SK-N-SH treated with all-trans-retinoic acid at 6 μM for 48 hours (cell line): ENCODE measurements around the gene CPA5.

Source experiments
- ARNTL ChIP-seq: fragments of 450-650 bp; formaldehyde crosslinking; IDR thresholded peaks from 2 replicates; pipeline ENCODE4 v1.5.0; 2020; ENCODE audit warnings: low read depth, mild to moderate bottlenecking, moderate library complexity, borderline replicate concordance
- BACH2 ChIP-seq: fragments of 250-450 bp; sonication (Bioruptor Pico); IDR thresholded peaks from 2 replicates; pipeline ENCODE4 v1.9.0; 2021; ENCODE audit warnings: mild to moderate bottlenecking, borderline replicate concordance
- CSDC2 ChIP-seq: fragments of 250-450 bp; sonication (Bioruptor Pico); IDR thresholded peaks from 2 replicates; pipeline ENCODE4 v1.5.0; 2020; ENCODE audit warnings: mild to moderate bottlenecking, moderate library complexity
- OSR1 ChIP-seq: fragments of 250-450 bp; sonication (Bioruptor Pico); IDR thresholded peaks from 2 replicates; pipeline ENCODE4 v1.8.0; 2022; ENCODE audit warnings: moderate library complexity, mild to moderate bottlenecking, inconsistent platforms
- PATZ1 ChIP-seq: fragments of 250-450 bp; sonication (Bioruptor Pico); IDR thresholded peaks from 2 replicates; pipeline ENCODE4 v1.8.0; 2020; ENCODE audit warnings: mild to moderate bottlenecking, moderate library complexity, borderline replicate concordance
- RARB ChIP-seq: fragments of 250-450 bp; sonication (Bioruptor Pico); IDR thresholded peaks from 2 replicates; pipeline ENCODE4 v1.8.0; 2021; ENCODE audit warnings: mild to moderate bottlenecking, moderate library complexity
- SNAI2 ChIP-seq: fragments of 250-450 bp; sonication (Bioruptor Pico); IDR thresholded peaks from 2 replicates; pipeline ENCODE4 v1.5.0; 2020; ENCODE audit warnings: mild to moderate bottlenecking, moderate library complexity
- ZFP3 ChIP-seq: fragments of 250-450 bp; sonication (Bioruptor Pico); IDR thresholded peaks from 2 replicates; pipeline ENCODE4 v1.5.0; 2020; ENCODE audit warnings: mild to moderate bottlenecking, moderate library complexity
- ZFP30 ChIP-seq: fragments of 450-650 bp; formaldehyde crosslinking; IDR thresholded peaks from 2 replicates; pipeline ENCODE4 v1.5.0; 2022; ENCODE audit warnings: mild to moderate bottlenecking, moderate library complexity
- ZNF565 ChIP-seq: fragments of 450-650 bp; formaldehyde crosslinking; conservative IDR thresholded peaks from 2 replicates; pipeline ENCODE4 v1.5.0; 2020; ENCODE audit warnings: low read depth, mild to moderate bottlenecking, moderate library complexity
- ZNF70 ChIP-seq: fragments of 450-650 bp; formaldehyde crosslinking; IDR thresholded peaks from 2 replicates; pipeline ENCODE4 v1.5.0; 2020; ENCODE audit warnings: mild to moderate bottlenecking, moderate library complexity
- ZNF8 ChIP-seq: fragments of 450-650 bp; formaldehyde crosslinking; IDR thresholded peaks from 2 replicates; pipeline ENCODE4 v1.5.0; 2020; ENCODE audit warnings: mild to moderate bottlenecking, moderate library complexity
- TF ChIP-seq, protein P1 (sequence below): fragments of 250-450 bp; sonication (Bioruptor Pico); IDR thresholded peaks from 2 replicates; pipeline ENCODE4 v1.5.1; 2020; ENCODE audit warnings: low read depth, mild to moderate bottlenecking, moderate library complexity

DNA sequence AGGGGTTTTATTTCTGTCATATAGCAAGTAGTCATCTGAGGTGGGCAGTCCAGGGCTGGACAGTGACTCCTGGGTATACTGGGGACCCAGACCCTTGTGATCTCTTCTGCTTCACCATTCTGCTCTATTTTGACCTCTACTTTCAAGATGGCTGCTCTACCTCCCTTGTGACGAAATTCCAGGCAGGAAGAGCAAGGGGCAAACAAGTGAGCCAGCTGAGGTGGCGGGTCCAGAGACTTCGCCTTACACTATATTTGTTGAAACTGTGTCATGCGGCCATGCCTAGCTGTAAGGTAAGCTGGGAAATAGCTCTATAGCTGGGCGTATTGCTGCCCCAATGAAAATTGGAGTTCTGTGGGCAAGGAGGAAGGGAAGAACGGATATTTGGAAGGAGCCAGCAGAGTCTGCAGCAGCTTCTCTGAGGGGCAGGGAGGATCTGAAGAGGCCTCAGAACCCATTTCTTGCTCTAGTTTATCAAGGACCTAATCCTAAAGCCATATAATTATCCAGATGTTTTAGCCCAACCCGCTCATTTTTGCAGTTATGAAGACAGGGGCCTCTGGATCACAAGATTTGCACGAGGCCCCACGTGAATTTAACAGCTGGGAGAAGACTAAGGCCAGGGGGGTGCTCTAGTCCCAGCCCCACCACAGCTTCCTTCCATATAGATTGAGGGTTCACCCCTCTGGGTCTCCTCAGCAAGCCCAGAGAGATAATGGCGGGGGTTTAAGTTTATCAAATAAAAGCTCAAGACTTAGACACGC is 28.0 kb downstream of the CPA5 start:
- no peak for TF ChIP-seq ARNTL
- TF ChIP-seq SNAI2 (CRISPR knock-in tag): no peak
- no peak for TF ChIP-seq ZNF8 (CRISPR knock-in tag)
- TF ChIP-seq PATZ1: no peak
- no peak for TF ChIP-seq OSR1
- no peak for TF ChIP-seq BACH2
- TF ChIP-seq ZNF70 (CRISPR knock-in tag): no peak
- TF ChIP-seq ZNF565 (CRISPR knock-in tag): no peak
- TF ChIP-seq ZFP3 (CRISPR knock-in tag): no peak
- no peak for TF ChIP-seq ZFP30 (CRISPR knock-in tag)
- TF ChIP-seq, protein P1, sequence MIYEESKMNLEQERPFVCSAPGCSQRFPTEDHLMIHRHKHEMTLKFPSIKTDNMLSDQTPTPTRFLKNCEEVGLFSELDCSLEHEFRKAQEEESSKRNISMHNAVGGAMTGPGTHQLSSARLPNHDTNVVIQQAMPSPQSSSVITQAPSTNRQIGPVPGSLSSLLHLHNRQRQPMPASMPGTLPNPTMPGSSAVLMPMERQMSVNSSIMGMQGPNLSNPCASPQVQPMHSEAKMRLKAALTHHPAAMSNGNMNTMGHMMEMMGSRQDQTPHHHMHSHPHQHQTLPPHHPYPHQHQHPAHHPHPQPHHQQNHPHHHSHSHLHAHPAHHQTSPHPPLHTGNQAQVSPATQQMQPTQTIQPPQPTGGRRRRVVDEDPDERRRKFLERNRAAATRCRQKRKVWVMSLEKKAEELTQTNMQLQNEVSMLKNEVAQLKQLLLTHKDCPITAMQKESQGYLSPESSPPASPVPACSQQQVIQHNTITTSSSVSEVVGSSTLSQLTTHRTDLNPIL (CRISPR knock-in tag): no peak
- no peak for TF ChIP-seq RARB (CRISPR knock-in tag)
- no peak for TF ChIP-seq CSDC2 (CRISPR knock-in tag)
